ENCODE data around the gene ITGAV. TPM values are rescaled to one million over a fixed set of nuclear protein-coding genes. Genes with fewer than 3 reads are reported as not detected.
A peak's percentile ranks its signal among the peaks of the same experiment; 100 is the strongest.

Gene ITGAV
- total RNA-seq, 4 donors from 2014 or later = 100 to 127 (median 117) TPM

DNA sequence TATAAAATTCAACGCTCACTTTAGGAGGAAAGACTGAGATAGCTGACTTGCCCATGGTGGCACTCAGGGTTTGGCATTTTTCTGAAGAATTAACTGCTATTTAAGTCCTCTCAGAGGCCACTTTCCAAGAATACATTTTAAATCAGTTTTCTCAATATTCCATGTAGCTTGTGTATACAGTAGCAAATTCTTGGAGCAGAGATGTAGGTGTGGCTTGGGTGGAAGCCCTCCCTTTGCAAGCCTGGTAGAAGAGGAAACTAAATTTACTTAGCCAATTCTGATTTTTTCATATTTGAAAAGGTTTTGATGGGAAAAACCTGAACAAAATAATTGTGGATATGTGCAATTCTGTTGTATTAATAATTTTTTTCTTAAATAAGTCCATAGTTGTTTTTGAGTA, 14.0 kb upstream of the ITGAV start:
- no peaks in the 10 kb centered on the region for H3K36me3 ChIP-seq
- no peak for ATAC-seq
- peaks cover 0 to 27% (median 6%) of the 10 kb centered on the region in 3 donors for H3K4me1 ChIP-seq
- no peaks in the 10 kb centered on the region for H3K9me3 ChIP-seq
- no peak overlapping the region for H3K4me3 ChIP-seq
- no peaks in the 10 kb centered on the region for H3K27me3 ChIP-seq
- H3K27ac ChIP-seq = peak overlapping the region; percentile 44 to 74 (median 66)
- TF ChIP-seq, protein P1, sequence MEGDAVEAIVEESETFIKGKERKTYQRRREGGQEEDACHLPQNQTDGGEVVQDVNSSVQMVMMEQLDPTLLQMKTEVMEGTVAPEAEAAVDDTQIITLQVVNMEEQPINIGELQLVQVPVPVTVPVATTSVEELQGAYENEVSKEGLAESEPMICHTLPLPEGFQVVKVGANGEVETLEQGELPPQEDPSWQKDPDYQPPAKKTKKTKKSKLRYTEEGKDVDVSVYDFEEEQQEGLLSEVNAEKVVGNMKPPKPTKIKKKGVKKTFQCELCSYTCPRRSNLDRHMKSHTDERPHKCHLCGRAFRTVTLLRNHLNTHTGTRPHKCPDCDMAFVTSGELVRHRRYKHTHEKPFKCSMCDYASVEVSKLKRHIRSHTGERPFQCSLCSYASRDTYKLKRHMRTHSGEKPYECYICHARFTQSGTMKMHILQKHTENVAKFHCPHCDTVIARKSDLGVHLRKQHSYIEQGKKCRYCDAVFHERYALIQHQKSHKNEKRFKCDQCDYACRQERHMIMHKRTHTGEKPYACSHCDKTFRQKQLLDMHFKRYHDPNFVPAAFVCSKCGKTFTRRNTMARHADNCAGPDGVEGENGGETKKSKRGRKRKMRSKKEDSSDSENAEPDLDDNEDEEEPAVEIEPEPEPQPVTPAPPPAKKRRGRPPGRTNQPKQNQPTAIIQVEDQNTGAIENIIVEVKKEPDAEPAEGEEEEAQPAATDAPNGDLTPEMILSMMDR (IDR thresholded peaks at IDR 0.05) = no peak
- TF ChIP-seq POLR2AphosphoS5 (IDR thresholded peaks at IDR 0.05) = no peak
- TF ChIP-seq POLR2A (IDR thresholded peaks at IDR 0.05) = no peak
- 29 to 63% methylated on average over 1 of the region's 1 CpG for WGBS, 2 donors (ENCODE audit: low coverage in 1 of 2)

DNA sequence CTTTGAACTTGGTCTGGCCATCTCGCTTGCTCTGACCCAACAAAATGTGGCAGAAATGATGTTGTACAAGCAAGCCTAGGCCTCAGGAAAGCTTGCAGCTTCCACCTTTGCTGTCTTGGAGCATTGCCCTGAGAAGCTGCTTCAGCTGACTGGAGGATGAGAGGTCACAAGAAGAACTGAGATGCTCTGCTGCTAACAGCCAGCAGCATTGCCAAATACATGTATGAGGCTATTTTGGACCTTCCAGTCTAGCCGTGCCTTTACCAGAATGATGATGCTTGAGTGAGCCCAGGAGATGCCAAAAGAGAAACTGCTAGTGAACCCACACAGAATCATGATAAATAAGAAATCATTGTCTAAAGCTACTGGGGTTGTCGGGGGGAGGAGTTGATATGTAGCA, 13.2 kb upstream of the ITGAV start:
- peak; percentile 88 for TF ChIP-seq POLR2AphosphoS5 (IDR thresholded peaks at IDR 0.05)
- no peak for TF ChIP-seq POLR2A (IDR thresholded peaks at IDR 0.05)
- 52 to 73% methylated on average over 2 to 3 of the region's 3 CpGs for WGBS, 2 donors (ENCODE audit: low coverage in 1 of 2)
- Histone ChIP-seq H3K4me1 (peaks cover 0 to 27% (median 6%) of the 10 kb centered on the region in 3 donors), H3K4me3 (no peak overlapping the region), H3K36me3 (no peaks in the 10 kb centered on the region), H3K9me3 (no peaks in the 10 kb centered on the region), H3K27me3 (no peaks in the 10 kb centered on the region), H3K27ac (peak overlapping the region in 3 of 4 donors; percentile 23 to 74 (median 72))
- no peak for ATAC-seq

DNA sequence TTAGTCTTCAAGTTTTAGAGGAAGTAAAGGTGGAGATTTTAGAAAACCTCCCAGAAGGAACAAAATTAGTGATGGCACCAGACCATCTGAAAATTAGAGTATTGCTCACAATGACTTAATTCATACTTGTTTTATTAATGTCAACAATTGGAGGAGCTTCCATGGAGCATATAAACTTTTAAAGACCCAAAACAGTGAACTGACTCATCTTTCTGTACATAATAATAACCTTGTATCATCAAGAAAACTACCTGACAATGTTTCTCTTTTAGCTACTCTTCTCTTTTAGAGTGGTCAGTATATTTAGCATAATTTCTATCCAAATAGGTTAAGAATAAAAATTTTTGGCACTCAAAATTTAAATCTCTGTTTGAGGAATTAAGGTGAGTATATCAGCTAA, 7.2 kb upstream of the ITGAV start:
- Histone ChIP-seq H3K27me3 (no peaks in the 10 kb centered on the region), H3K36me3 (no peaks in the 10 kb centered on the region), H3K4me1 (no peaks in the 10 kb centered on the region), H3K9me3 (no peaks in the 10 kb centered on the region), H3K4me3 (no peak overlapping the region), H3K27ac (no peak overlapping the region)
- no peak for ATAC-seq
- TF ChIP-seq, protein P1 (IDR thresholded peaks at IDR 0.05) = no peak
- TF ChIP-seq POLR2A (IDR thresholded peaks at IDR 0.05) (no peak), POLR2AphosphoS5 (IDR thresholded peaks at IDR 0.05) (no peak), EP300 (IDR thresholded peaks at IDR 0.05) (no peak)

DNA sequence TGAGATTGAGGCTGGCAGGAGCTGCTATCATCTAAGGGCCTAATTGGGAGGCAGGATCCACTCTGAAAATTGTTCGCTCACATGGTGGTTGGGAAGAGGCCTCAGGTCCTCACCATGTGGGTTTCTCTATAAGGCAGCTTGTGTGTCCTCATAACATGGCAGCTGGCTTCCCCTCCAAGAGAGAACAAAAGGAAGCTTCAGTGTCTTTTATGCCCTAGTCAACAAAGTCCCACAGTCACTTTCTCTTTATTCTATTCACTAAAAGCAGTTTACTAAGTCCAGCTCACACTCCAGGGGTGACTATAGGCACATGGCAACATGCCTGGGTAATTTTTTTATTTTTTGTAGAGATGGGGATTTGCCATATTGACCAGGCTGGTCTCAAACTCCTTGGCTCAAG, 5.8 kb upstream of the ITGAV start:
- ATAC-seq = no peak
- Histone ChIP-seq H3K36me3 (no peaks in the 10 kb centered on the region), H3K4me1 (peaks cover 0 to 9% (median 0%) of the 10 kb centered on the region in 3 donors), H3K27me3 (no peaks in the 10 kb centered on the region), H3K27ac (no peak overlapping the region), H3K9me3 (no peaks in the 10 kb centered on the region), H3K4me3 (no peak overlapping the region)
- TF ChIP-seq POLR2A (IDR thresholded peaks at IDR 0.05) (no peak), POLR2AphosphoS5 (IDR thresholded peaks at IDR 0.05) (no peak)
- TF ChIP-seq, protein P1 (IDR thresholded peaks at IDR 0.05) = no peak
- WGBS, 2 donors (ENCODE audit: low coverage in 1 of 2) = no CpG with 5 or more reads among the region's 1 CpG

DNA sequence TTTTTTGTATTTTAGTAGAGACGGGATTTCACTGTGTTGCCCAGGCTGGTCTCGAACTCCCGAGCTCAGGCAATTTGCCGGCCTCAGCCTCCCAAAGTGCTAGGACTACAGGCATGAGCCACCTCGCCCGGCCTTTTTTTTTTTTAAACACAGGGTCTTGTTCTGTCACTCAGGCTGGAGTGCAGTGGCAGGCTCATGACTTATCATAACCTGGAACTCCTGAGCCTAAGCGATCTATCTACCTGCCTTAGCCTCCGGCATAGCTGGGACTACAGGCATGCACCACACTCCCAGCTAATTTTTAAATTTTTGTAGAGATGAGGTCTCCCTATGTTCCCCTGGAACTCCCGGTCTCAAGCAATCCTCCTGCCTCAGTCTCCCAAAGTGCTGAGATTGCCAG, 1.4 kb upstream of the ITGAV start:
- H3K4me3 ChIP-seq = no peak overlapping the region
- 90 to 92% methylated on average over 4 to 9 of the region's 9 CpGs for WGBS, 2 donors (ENCODE audit: low coverage in 1 of 2)
- peaks cover 0 to 33% (median 0%) of the 10 kb centered on the region in 3 donors for H3K4me1 ChIP-seq
- H3K27me3 ChIP-seq = no peaks in the 10 kb centered on the region
- no peaks in the 10 kb centered on the region for H3K9me3 ChIP-seq
- TF ChIP-seq, protein P1 (IDR thresholded peaks at IDR 0.05) = no peak
- TF ChIP-seq POLR2AphosphoS5 (IDR thresholded peaks at IDR 0.05) (no peak), EP300 (IDR thresholded peaks at IDR 0.05) (no peak), POLR2A (IDR thresholded peaks at IDR 0.05) (no peak)
- no peak for ATAC-seq
- H3K36me3 ChIP-seq = no peaks in the 10 kb centered on the region
- H3K27ac ChIP-seq = peak overlapping the region in 3 of 4 donors; percentile 95 to 98 (median 97)

Data from gastroesophageal sphincter (tissue), 4 donors.